HepG2 (cell line): ENCODE results near the gene TFAP2E. TPM values are rescaled to one million over a fixed set of nuclear protein-coding genes. Genes with fewer than 3 reads are reported as not detected.
"Not testable (repeated sequence)": the region's sequence is repeated elsewhere in the genome, so short reads cannot be mapped to it uniquely, and the experiment has no call there.

Experiments used
- ATAC-seq: fragments of 200-7000 bp; cut with Tn5 transposase; 3 replicates; pipeline ENCODE4 v1.9.1; 2020; ENCODE audit warnings: mild to moderate bottlenecking, moderate library complexity
- BruUV-seq: library from RNA; stranded (reverse); fragments of 400-500 nt; replicated peaks from 2 replicates; lab custom pipeline; 2021; lab: Mats Ljungman, UMichigan
- CTCF ChIA-PET: fragments of 300-600 bp; formaldehyde crosslinking; extraction: SDS; loops from one replicate; lab custom pipeline; 2021; ENCODE audit warnings: low total read pairs, inconsistent platforms, low intra/inter-chr PET ratio; lab: Yijun Ruan, JAX
- POLR2A ChIA-PET: fragments of 350-600 bp; sonication (Branson Sonifier 250); formaldehyde crosslinking; loops from one replicate; lab custom pipeline; 2020; ENCODE audit warnings: antibody characterized with exemption, inconsistent platforms; lab: Yijun Ruan, JAX
- DNase-seq: peaks from one replicate; pipeline ENCODE4 v3.0.0-alpha.2; 2015; ENCODE audit warnings: low spot score
- FAIRE-seq: peaks from 3 replicates; lab custom pipeline; 2011; peaks lifted over from hg19 to GRCh38; lab: Jason Lieb, UNC
- H2AFZ ChIP-seq: one replicate; pipeline ENCODE4 v1.6.1; 2011; ENCODE audit warnings: low read length, inconsistent platforms
- H3K27ac ChIP-seq: fragments of 300-600 bp; 3 replicates; pipeline ENCODE4 v1.8.0; 2011; ENCODE audit warnings: mixed run types, mild to moderate bottlenecking, mixed read lengths, low read length, inconsistent platforms; ENCODE audit not compliant: insufficient read depth; ENCODE audit errors: extremely low read length
- H3K27me3 ChIP-seq, 2 experiments: fragments of 200-600 bp in 1 of 2; 2 replicates in 1 of 2; 3 replicates in 1 of 2; pipeline versions ENCODE4 v1.6.0 to v1.8.0; 2011; ENCODE audit warnings: low read length in 2 of 2, mild to moderate bottlenecking in 2 of 2, moderate library complexity in 2 of 2, inconsistent platforms in 1 of 2; ENCODE audit not compliant: insufficient read depth in 2 of 2, control insufficient read depth in 1 of 2
- H3K36me3 ChIP-seq, 2 experiments: fragments of 200-600 bp in 1 of 2; replicated peaks in 1 of 2; 2 replicates in 1 of 2; 3 replicates in 1 of 2; pipeline versions ENCODE4 v1.5.1 to v1.8.0; 2011; ENCODE audit warnings: low read length in 2 of 2, inconsistent platforms in 1 of 2; ENCODE audit not compliant: insufficient read depth in 2 of 2, control insufficient read depth in 1 of 2
- H3K4me1 ChIP-seq: 2 replicates; pipeline ENCODE4 v1.5.1; 2012; ENCODE audit warnings: low read length, inconsistent platforms; ENCODE audit not compliant: insufficient read depth
- H3K4me2 ChIP-seq: 2 replicates; pipeline ENCODE4 v1.6.0; 2011; ENCODE audit warnings: low read depth, low read length, inconsistent platforms
- H3K4me3 ChIP-seq, 3 experiments: fragments of 200-600 bp in 1 of 3; sonication (generic), shearing (Covaris generic) in 1 of 3; replicated peaks in 1 of 3; 2 replicates each; pipeline ENCODE4 v1.5.1; 2011 to 2016; ENCODE audit warnings: low read length in 3 of 3, inconsistent platforms in 2 of 3, low read depth in 2 of 3, mild to moderate bottlenecking in 2 of 3, control low read depth in 1 of 3, mixed read lengths in 1 of 3; ENCODE audit not compliant: insufficient read depth in 1 of 3
- H3K79me2 ChIP-seq: one replicate; pipeline ENCODE4 v1.6.1; 2011; ENCODE audit warnings: low read length, inconsistent platforms; ENCODE audit not compliant: insufficient read depth
- H3K9ac ChIP-seq: 2 replicates; pipeline ENCODE4 v1.6.0; 2011; ENCODE audit warnings: mild to moderate bottlenecking, low read depth, low read length, inconsistent platforms; ENCODE audit not compliant: insufficient read depth
- H3K9me3 ChIP-seq: 2 replicates; pipeline ENCODE4 v1.5.1; 2012; ENCODE audit warnings: mild to moderate bottlenecking, low read length
- H4K20me1 ChIP-seq: 2 replicates; pipeline ENCODE4 v1.6.0; 2011; ENCODE audit warnings: inconsistent platforms, mild to moderate bottlenecking, low read length, moderate library complexity; ENCODE audit not compliant: insufficient read depth
- MYC ChIP-seq: sonication (generic); formaldehyde crosslinking; IDR thresholded peaks from 2 replicates; pipeline ENCODE4 v1.9.0; 2021; ENCODE audit warnings: missing genetic modification reagents, borderline replicate concordance
- NFE2 ChIP-seq: sonication (generic); formaldehyde crosslinking; IDR thresholded peaks from 2 replicates; pipeline ENCODE4 v1.4.0; 2020; ENCODE audit warnings: missing genetic modification reagents
- ZNF33A ChIP-seq: sonication (generic); formaldehyde crosslinking; IDR thresholded peaks from 2 replicates; pipeline ENCODE4 v1.5.1; 2020; ENCODE audit warnings: missing genetic modification reagents, mild to moderate bottlenecking, moderate library complexity, borderline replicate concordance
- ZNF629 ChIP-seq: sonication (generic); formaldehyde crosslinking; conservative IDR thresholded peaks from 2 replicates; pipeline ENCODE4 v1.5.0; 2020; ENCODE audit warnings: missing genetic modification reagents
- ZNF768 ChIP-seq: sonication (generic); formaldehyde crosslinking; IDR thresholded peaks from 2 replicates; pipeline ENCODE4 v1.4.0; 2020; ENCODE audit warnings: missing genetic modification reagents
- WGBS: methylation state at CpG from one replicate; pipeline ENCODE4 v1.1.6; 2017; ENCODE audit warnings: low lambda C conversion rate; 5-methylcytosine and 5-hydroxymethylcytosine counted together
- in situ Hi-C: cut with HindIII; loops from 2 replicates; pipeline ENCODE4 v1.10.0; 2017; ENCODE audit warnings: low pct_unique_long_range_greater_than_20kb; ENCODE audit not compliant: extremely low pct_ligation_motif_present
- intact Hi-C: fragments of 100-400 bp; cut with micrococcal nuclease; formaldehyde crosslinking; loops from one replicate; pipeline ENCODE4 v1.10.0; 2022; ENCODE audit not compliant: unreplicated experiment
- polyA plus RNA-seq, 8 experiments: library from polyadenylated mRNA; depleted of rRNA in 3 of 8; stranded (reverse) in 7 of 8; unstranded in 1 of 8; fragments of >200 nt; fragmentation: Illumina TruSeq in 4 of 8; extraction: Trizol in 4 of 8; gene quantifications; 2 replicates each; pipeline versions ENCODE4 v1.2.1 to v1.2.3, GENCODE V29; 2011 to 2016; ENCODE audit warnings: low read depth in 4 of 8, missing spikeins in 1 of 8, mixed read lengths in 1 of 8; ENCODE audit not compliant: insufficient read depth in 1 of 8
- total RNA-seq, 5 experiments: library from RNA; depleted of rRNA; stranded (reverse); fragments of >200 nt; fragmentation: Illumina TruSeq; extraction: Trizol; gene quantifications; 2 replicates each; pipeline ENCODE4 v1.2.3, GENCODE V29; 2016; ENCODE audit warnings: low read depth in 1 of 5

Gene TFAP2E
- total and polyA plus RNA-seq, 2 of the 13 experiments (the other 11 are each of a cell fraction or from before 2014, with no cell fraction given): 0.31 to 0.41 TPM

- POLR2A ChIA-PET: no interaction called here
- in situ Hi-C loops (no loop called here), intact Hi-C loops (no loop called here)
- Histone ChIP-seq H3K36me3 (no peaks in the 10 kb centered on the region), H3K9ac (no peak overlapping the region), H3K27me3 (no peaks in the 10 kb centered on the region), H4K20me1 (no peaks in the 10 kb centered on the region), H3K4me1 (no peaks in the 10 kb centered on the region), H3K4me3 (no peak overlapping the region), H3K9me3 (no peaks in the 10 kb centered on the region), H2AFZ (no peak overlapping the region), H3K27ac (no peak overlapping the region), H3K4me2 (no peak overlapping the region), H3K79me2 (no peaks in the 10 kb centered on the region)
- FAIRE-seq: no peak
- 88% methylated on average over 3 of the region's 3 CpGs for WGBS
- no peak for ATAC-seq
- no TSS peak for BruUV-seq
- DNase-seq: no peak
- no peak for TF ChIP-seq MYC
- no peak for TF ChIP-seq NFE2 (CRISPR knock-in tag)
- CTCF ChIA-PET: no interaction called here
Measured at GRCh38 chr1:35585281-35585680, 12.2 kb downstream of the TFAP2E start.

GRCh38 chr1:35585805-35586204 lies 12.7 kb downstream of the TFAP2E start:
- H3K36me3 ChIP-seq, H3K9ac ChIP-seq, ATAC-seq, DNase-seq, H2AFZ ChIP-seq, H3K4me2 ChIP-seq, H4K20me1 ChIP-seq, BruUV-seq, H3K9me3 ChIP-seq, intact Hi-C loops, H3K4me3 ChIP-seq, CTCF ChIA-PET, H3K79me2 ChIP-seq, H3K27ac ChIP-seq, POLR2A ChIA-PET, H3K27me3 ChIP-seq, FAIRE-seq, H3K4me1 ChIP-seq, in situ Hi-C loops: not testable (repeated sequence)
- 80% methylated on average over 1 of the region's 1 CpG for WGBS

- H3K27me3 ChIP-seq: no peaks in the 10 kb centered on the region
- DNase-seq: no peak
- no peak overlapping the region for H3K27ac ChIP-seq
- no peak for TF ChIP-seq ZNF33A (CRISPR knock-in tag)
- peak; percentile 67 for TF ChIP-seq ZNF629 (CRISPR knock-in tag)
- peak; percentile 23; the same call in 1 of the 2 replicates for TF ChIP-seq ZNF768 (CRISPR knock-in tag)
- TF ChIP-seq, all 625 proteins: peak for 2
- Histone ChIP-seq H3K79me2 (no peaks in the 10 kb centered on the region), H3K36me3 (no peaks in the 10 kb centered on the region), H3K4me3 (no peak overlapping the region), H3K4me1 (no peaks in the 10 kb centered on the region), H3K4me2 (no peak overlapping the region), H2AFZ (no peak overlapping the region), H3K9me3 (no peaks in the 10 kb centered on the region), H3K9ac (no peak overlapping the region), H4K20me1 (no peaks in the 10 kb centered on the region)
- POLR2A ChIA-PET: no interaction called here
- FAIRE-seq: no peak
- ATAC-seq: no peak
- BruUV-seq: no TSS peak
- in situ Hi-C loops (no loop called here), intact Hi-C loops (no loop called here)
- CTCF ChIA-PET: no interaction called here
- WGBS: 94% methylated on average over 7 of the region's 7 CpGs
Measured at GRCh38 chr1:35586808-35587207, 13.7 kb downstream of the TFAP2E start.
